Omental fat pad (tissue), 4 donors: ENCODE data around the gene CAPN13. TPM values are rescaled to one million over a fixed set of nuclear protein-coding genes. Genes with fewer than 3 reads are reported as not detected.

Source experiments
- ATAC-seq: fragments of 150-250 bp; one replicate; pipeline ENCODE4 v1.9.1; 2016; ENCODE audit warnings: mild to moderate bottlenecking, moderate library complexity; ENCODE audit not compliant: low FRiP score
- DNase-seq: peaks from one replicate; pipeline ENCODE4 v3.0.0-alpha.2; 2019; ENCODE audit warnings: low spot score
- CTCF ChIP-seq, 3 donors: fragments of 450-650 bp; IDR thresholded peaks; one replicate each; pipeline ENCODE4 v1.5.1; 2016 to 2017; ENCODE audit warnings: antibody characterized with exemption in 3 of 3, mild to moderate bottlenecking in 3 of 3, moderate library complexity in 2 of 3
- total RNA-seq, 4 donors: library from RNA; depleted of rRNA; stranded (reverse); fragments of >200 nt; gene quantifications; one replicate each; pipeline ENCODE4 v1.1.0, GENCODE V29; 2016

CAPN13 gene
- total RNA-seq, 4 donors from 2014 or later, result not detected

- DNase-seq, result no peak
- no peak for ATAC-seq
- TF ChIP-seq CTCF (IDR thresholded peaks at IDR 0.05), result no peak
These were observed 17.5 kb downstream of the CAPN13 start for GRCh38 chr2:30789670-30790210.

- no peak for ATAC-seq
- no peak for DNase-seq
- TF ChIP-seq CTCF (IDR thresholded peaks at IDR 0.05), result no peak
These were observed 20.1 kb downstream of the CAPN13 start for GRCh38 chr2:30786923-30787685.

GRCh38 chr2:30784682-30785081 is 22.6 kb downstream of the CAPN13 start:
- TF ChIP-seq CTCF (IDR thresholded peaks at IDR 0.05), result no peak
- no peak for ATAC-seq

GRCh38 chr2:30781961-30782533 is 25.2 kb downstream of the CAPN13 start:
- DNase-seq (no peak), ATAC-seq (no peak)
- no peak for TF ChIP-seq CTCF (IDR thresholded peaks at IDR 0.05)

More at GRCh38 chr2:30784682-30785081, 22.6 kb downstream of the CAPN13 start:
- no peak for DNase-seq

GRCh38 chr2:30781451-30781850 is 25.8 kb downstream of the CAPN13 start:
- DNase-seq (no peak), ATAC-seq (no peak)
- TF ChIP-seq CTCF (IDR thresholded peaks at IDR 0.05), result no peak

- no peak for TF ChIP-seq CTCF (IDR thresholded peaks at IDR 0.05)
- ATAC-seq (no peak), DNase-seq (no peak)
These were observed 26.4 kb downstream of the CAPN13 start for GRCh38 chr2:30780776-30781330.
